ENCODE measurements around the gene TNIP2. TPM values are rescaled to one million over a fixed set of nuclear protein-coding genes. Genes with fewer than 3 reads are reported as not detected.
"Not testable (repeated sequence)": the region's sequence is repeated elsewhere in the genome, so short reads cannot be mapped to it uniquely, and the experiment has no call there.

TNIP2 gene
- polyA plus RNA-seq, 3 donors: 16.7 to 22.8 (median 22.2) TPM

GRCh38 chr4:2754848-2755819 is 1.0 kb downstream of the TNIP2 start:
- DNase-seq (ENCODE audit: extremely low read depth in 1 of 11, low read depth in 9 of 11, low spot score in 4 of 11): no peak

DNA sequence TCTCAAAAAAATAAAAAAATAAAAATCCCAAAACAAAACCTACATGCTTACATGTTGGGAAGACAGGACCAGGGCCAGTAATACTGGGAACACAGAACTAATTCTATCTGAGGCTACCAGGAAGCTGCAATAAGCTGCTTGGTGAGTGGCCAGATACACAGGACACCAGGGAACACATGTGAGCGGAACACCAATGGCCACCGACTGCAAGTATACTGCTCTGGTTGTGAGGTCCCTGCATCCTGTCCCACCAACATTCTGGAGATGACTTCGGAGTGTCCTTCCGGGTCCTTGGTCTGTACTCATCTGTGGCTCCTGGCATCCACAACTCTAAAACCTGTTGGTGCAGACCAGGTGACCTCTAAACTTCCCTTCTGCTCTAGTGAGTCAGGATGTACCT is 2.7 kb downstream of the TNIP2 start:
- DNase-seq (ENCODE audit: extremely low read depth in 1 of 11, low read depth in 9 of 11, low spot score in 4 of 11): no peak

DNA sequence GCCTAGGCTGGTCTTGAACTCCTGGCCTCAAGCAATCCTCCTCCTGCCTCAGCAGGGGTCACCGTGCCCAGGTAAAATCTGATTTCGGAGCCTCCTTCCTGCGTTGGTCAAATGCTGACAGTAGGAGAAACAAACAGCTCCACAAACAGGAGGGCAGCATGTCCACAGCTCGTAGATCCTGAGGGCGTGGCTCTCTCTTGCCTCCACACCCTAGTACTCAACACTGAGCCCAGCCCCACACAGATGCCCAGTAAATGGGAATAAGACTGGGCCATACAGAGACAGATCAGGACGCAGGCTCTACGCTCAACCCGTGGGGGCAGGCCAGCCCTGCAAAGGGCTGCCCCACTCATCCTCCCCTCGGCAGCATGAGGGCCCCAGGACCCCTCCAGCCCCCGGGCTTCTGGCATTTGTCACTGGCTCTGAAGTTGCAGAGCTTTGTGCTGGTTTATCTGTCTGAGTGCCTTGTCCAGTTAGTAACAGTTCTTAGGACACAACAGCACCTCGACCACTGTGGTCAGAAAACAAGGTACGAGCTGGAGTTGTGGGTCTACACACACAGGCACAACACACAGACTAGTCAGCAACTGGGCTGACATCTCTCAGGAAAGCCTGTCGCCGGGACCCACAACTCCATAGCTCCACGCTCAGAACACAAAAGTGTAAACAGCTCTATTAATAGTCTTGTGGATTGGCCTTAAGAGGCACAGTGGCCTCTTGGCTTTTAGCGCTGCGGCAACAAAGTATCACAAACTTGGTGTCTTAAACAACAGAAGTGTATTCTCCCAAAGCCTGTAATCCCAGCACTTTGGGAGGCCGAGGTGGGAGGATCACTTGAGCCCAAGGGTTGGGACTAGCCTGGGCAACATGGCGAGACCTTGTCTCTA is 5.2 kb downstream of the TNIP2 start:
- DNase-seq (ENCODE audit: extremely low read depth in 1 of 11, low read depth in 9 of 11, low spot score in 4 of 11): no peak

DNA sequence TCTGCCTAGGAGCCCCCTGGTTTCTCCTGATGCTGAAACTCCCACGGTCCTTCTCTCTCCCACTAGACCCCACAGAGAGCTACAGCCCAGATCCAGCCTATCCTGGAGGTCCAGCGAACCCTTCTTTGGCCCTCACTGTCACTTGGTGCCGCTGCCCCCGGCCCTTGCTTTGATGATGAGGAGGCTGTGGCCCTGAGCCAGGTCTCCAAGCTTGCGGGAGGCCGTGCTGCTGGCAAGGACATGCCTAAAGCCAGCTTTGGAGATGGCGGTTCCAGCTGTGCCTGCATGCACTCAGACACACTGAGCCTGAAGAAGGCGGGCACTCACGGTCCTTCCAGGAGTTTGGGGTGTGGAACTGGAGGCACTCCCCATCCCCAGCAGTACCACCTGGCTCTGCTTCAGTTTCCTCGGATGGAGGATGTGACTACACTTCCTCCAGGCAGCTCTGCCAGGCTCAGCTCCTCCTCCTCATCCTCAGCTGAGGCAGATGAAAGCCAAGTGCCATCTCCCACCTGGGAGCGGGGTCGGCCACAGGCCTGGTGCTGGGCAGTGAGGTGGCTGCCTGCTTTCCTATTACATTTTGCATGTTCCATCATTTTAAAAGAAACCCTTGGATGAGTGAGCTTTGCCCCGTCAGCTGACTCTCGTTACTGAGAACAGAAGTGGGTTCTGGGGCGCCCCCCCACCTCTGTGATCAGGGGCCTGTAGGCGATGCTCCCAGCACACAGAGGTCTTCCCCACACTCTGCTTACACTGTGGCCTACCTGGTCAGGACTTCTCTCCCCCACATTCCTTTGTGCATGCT is 9.0 kb downstream of the TNIP2 start:
- DNase-seq (ENCODE audit: extremely low read depth in 1 of 11, low read depth in 9 of 11, low spot score in 4 of 11): no peak

DNA sequence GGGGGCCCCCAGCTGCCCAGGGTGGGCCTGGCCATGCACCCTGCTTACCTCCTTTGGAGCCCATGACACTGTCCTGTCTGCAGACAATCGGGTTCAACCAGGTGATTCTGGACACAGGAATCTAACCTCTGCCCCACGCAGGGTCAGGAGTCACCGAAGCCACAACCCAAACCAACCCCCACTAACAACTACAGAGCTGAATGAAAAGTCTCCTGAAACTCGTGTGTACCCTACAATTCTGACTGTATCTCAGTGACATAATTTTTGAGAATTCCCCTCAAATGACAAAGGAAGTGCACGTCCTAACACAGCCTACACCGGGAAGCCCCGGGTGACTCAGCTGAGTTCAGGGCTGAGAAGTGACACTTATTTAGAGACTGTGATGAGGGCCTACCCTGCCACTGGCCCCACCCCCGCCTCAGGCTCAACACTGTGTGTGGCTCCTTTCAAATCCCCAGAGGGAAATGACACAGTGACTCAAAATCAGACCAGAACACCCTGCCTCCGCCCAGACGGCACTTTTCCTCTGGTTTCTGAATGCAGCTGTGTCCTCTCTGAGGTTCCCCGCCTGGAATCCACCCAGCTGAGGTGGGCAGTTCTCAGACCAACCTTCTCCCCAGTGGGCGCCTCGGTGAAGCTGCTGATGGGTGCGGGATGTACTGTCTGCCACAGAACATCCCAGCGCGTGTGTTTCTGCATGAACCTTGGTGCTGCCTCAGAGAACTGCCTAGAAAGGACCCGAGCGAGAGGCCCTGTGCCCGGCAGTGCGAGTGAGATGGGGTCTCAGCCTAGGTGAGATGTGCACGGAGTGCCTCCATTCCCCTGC is 9.9 kb downstream of the TNIP2 start:
- no peak for DNase-seq (ENCODE audit: extremely low read depth in 1 of 11, low read depth in 9 of 11, low spot score in 4 of 11)

DNA sequence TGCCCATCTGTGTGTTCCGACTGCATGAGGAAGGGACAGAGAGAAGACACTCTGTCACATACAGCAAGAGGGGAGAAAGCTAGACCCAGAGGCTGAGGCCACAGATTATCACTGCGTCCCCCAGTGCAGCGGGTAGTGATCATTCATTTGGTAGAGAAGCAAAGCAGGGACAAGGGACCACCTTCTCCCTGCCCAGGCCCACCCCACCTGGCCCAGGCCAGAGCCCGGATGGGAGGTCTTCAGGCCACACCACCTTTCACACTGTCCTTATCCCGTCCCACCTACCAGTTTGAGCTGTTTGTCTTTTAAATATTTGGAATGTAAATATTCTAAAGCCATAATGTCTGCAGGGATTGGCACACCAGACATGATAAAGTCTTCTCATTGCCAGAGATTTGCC is 10.6 kb downstream of the TNIP2 start:
- no peak for DNase-seq (ENCODE audit: extremely low read depth in 1 of 11, low read depth in 9 of 11, low spot score in 4 of 11)

- DNase-seq (ENCODE audit: extremely low read depth in 1 of 11, low read depth in 9 of 11, low spot score in 4 of 11): no peak
Observed at GRCh38 chr4:2744576-2745270, 11.4 kb downstream of the TNIP2 start.

GRCh38 chr4:2743518-2744445 is 12.4 kb downstream of the TNIP2 start:
- DNase-seq (ENCODE audit: extremely low read depth in 1 of 11, low read depth in 9 of 11, low spot score in 4 of 11): no peak

- no peak for DNase-seq (ENCODE audit: extremely low read depth in 1 of 11, low read depth in 9 of 11, low spot score in 4 of 11)
Observed at GRCh38 chr4:2742823-2743517, 13.2 kb downstream of the TNIP2 start.

DNA sequence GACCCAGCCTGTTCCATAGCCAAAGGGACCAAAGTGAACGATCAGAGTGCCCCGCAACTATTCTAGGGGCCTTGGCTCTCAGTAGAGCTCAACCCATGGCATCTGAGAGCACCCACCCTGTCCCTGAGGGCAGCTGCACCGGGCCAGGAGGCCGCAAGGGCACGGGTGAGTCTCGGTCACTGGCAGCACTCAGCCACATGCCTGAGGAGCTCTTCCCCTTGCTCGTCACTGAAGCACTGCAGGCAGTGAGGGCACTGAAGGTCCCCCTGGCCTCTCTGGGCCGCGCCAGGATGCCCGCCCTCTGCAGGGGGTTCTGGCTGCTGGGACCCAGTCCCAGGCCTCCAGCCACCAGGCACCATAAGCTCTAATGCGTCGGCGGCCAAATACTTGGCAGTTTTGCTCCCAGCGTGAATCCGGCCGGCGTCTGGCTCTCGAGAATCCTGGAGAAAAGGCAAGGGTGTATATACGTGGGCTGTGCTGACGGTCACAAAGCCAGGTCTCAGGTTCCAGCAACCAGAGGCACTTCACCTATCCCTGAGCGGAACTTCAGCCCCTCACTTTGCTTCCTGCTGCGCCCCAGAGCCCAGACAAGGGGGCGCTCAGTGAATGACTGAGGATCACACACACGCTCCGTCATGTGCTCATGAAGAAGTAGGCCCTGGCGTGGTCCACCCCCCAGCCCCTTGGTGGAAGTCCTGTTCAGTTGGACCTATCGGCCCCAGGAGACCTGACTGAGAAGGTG is 13.9 kb downstream of the TNIP2 start:
- no peak for DNase-seq (ENCODE audit: extremely low read depth in 1 of 11, low read depth in 9 of 11, low spot score in 4 of 11)

DNA sequence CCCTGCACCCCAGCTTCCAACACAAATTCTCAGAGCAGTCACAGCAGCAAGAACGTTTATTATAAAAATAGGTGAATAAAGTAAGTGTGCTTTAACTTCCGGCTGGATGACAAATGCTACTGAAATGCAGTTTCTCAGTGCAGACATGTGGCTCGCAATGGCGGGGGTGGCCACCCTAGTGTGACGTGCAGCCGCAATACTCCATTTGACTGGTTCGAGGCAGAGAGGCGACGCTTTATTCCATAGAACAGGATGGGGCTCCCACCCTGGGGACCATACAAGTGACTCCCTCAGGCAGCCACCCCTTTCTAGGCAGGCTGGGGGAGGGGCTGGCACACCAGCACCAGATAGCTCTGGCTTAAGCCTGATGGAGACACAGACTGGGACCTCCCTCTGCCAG is 14.5 kb downstream of the TNIP2 start:
- DNase-seq (ENCODE audit: extremely low read depth in 1 of 11, low read depth in 9 of 11, low spot score in 4 of 11): no peak

GRCh38 chr4:2738296-2738695 is 17.8 kb downstream of the TNIP2 start:
- not testable (repeated sequence) for DNase-seq (ENCODE audit: extremely low read depth in 1 of 11, low read depth in 9 of 11, low spot score in 4 of 11)

GRCh38 chr4:2735869-2736268 is 20.3 kb downstream of the TNIP2 start:
- DNase-seq (ENCODE audit: extremely low read depth in 1 of 11, low read depth in 9 of 11, low spot score in 4 of 11): no peak

DNA sequence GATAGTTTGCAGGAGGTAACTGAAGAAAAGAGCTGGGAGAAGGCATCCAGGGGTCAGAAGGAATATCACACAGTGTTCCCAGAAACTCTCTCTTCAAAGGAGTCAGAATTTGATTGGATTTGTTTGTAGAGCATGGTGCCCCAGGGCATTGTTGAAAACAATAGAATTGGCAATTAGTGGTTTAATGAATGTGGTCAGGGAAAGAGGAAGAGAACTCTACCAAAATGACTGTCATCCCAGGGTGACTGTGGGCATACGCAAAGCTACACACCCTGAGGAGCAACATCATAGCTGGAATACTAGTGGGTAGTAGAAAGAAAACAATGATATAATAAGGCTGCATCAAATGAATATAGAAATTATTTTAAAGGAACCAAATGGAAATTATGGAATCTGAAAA is 21.5 kb downstream of the TNIP2 start:
- DNase-seq (ENCODE audit: extremely low read depth in 1 of 11, low read depth in 9 of 11, low spot score in 4 of 11): no peak

DNA sequence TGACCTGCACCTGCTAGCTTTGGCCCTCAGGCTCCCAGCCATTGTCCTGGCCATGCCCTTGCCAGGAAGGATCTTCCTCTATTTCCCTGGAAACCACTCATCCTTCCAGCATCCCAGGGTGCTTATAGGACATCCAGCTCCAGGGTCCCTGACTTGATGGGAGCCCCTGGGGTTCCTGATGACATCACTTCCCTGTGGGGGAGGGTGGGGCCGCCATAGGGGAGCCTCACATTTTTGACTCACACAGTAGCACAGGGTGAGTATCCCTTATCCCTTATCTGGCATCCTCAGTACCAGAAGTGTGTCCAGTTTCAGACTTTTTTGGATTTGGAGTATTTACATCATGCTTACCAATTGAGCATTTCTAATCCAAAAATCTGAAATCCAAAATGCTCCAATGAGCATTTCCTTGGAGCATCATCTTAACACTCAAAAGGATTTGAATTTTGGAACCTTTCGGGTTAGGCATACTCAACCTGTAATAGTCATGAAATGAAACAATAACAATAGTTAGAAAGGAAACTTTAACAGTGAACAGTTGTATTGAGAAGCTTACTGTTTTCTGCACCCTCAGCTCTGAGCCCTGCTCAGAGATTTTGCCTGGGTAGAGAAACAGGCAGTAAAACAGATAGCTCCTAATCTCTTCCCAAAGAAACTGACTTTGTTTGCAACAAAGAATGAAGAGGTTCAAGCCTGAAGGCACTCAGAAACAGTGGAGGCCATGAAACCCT is 22.1 kb downstream of the TNIP2 start:
- no peak for DNase-seq (ENCODE audit: extremely low read depth in 1 of 11, low read depth in 9 of 11, low spot score in 4 of 11)
